BE2C (cell line): ENCODE data around the gene ISOC2.

ENCODE experiments used
- DNase-seq: peaks from one replicate; pipeline ENCODE4 v3.0.0-alpha.2; 2020
- H3K27me3 ChIP-seq: fragments of 250-450 bp; sonication (Bioruptor Pico); 2 replicates; pipeline ENCODE4 v1.5.1; 2020; ENCODE audit warnings: mild to moderate bottlenecking
- H3K36me3 ChIP-seq: fragments of 250-450 bp; sonication (Bioruptor Pico); 2 replicates; pipeline ENCODE4 v1.5.1; 2020; ENCODE audit warnings: mild to moderate bottlenecking
- H3K4me1 ChIP-seq: fragments of 250-450 bp; sonication (Bioruptor Pico); 2 replicates; pipeline ENCODE4 v1.5.1; 2020
- H3K4me3 ChIP-seq: 2 replicates; pipeline ENCODE4 v1.5.1; 2011; ENCODE audit warnings: low read depth, low read length
- H3K9me3 ChIP-seq: fragments of 250-450 bp; sonication (Bioruptor Pico); 2 replicates; pipeline ENCODE4 v1.5.1; 2020
- TF ChIP-seq, protein P1 (sequence below): IDR thresholded peaks from 2 replicates; pipeline ENCODE4 v1.5.1; 2012; ENCODE audit warnings: mild to moderate bottlenecking, low read depth, low read length

The ISOC2 gene

DNA sequence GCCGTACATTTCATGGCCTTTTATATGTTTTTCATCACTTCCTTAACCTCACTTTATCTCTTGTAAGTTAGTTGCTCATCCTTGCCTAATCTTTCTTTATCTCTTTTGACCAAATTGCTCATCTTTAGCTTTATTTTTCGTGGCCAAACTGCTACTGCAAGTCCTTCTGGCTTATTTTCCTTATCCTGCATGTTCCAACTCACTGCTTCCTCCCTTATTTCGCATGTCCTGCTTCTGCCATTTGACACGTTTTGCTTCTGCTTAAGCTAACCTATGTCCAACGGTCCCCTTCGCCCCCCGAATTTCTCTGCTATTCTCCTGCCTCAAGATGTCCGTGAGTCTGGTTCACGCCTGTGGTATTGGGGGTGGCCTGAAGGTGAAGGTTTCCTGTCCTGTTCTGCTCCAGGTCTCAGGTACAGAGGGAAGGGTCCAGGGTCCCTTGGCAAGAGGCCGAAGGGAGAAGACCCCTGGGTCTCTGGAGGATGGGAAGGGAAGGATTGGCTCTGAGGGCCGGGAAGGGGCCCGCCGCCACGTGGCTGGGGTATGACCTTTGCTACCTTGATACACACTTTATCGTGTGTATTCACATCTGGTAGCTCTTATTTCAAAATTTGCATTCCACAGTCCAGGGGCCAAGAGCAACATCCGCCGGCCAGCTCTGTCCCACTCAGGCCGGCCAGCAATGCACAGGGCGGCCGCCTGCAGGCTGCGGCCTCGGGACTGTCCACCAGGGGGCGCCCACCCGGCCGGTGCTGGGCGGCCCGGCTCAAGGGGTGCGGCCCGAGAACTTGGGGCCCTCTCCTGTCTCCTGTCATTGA, 6.0 kb upstream of the ISOC2 start:
- H3K36me3 ChIP-seq = no peaks in the 10 kb centered on the region
- no peak overlapping the region for H3K4me3 ChIP-seq
- H3K9me3 ChIP-seq = no peaks in the 10 kb centered on the region
- H3K27me3 ChIP-seq = no peaks in the 10 kb centered on the region
- no peaks in the 10 kb centered on the region for H3K4me1 ChIP-seq
- TF ChIP-seq, protein P1, sequence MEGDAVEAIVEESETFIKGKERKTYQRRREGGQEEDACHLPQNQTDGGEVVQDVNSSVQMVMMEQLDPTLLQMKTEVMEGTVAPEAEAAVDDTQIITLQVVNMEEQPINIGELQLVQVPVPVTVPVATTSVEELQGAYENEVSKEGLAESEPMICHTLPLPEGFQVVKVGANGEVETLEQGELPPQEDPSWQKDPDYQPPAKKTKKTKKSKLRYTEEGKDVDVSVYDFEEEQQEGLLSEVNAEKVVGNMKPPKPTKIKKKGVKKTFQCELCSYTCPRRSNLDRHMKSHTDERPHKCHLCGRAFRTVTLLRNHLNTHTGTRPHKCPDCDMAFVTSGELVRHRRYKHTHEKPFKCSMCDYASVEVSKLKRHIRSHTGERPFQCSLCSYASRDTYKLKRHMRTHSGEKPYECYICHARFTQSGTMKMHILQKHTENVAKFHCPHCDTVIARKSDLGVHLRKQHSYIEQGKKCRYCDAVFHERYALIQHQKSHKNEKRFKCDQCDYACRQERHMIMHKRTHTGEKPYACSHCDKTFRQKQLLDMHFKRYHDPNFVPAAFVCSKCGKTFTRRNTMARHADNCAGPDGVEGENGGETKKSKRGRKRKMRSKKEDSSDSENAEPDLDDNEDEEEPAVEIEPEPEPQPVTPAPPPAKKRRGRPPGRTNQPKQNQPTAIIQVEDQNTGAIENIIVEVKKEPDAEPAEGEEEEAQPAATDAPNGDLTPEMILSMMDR = peak; percentile 90
- peak; percentile 67 for DNase-seq

DNA sequence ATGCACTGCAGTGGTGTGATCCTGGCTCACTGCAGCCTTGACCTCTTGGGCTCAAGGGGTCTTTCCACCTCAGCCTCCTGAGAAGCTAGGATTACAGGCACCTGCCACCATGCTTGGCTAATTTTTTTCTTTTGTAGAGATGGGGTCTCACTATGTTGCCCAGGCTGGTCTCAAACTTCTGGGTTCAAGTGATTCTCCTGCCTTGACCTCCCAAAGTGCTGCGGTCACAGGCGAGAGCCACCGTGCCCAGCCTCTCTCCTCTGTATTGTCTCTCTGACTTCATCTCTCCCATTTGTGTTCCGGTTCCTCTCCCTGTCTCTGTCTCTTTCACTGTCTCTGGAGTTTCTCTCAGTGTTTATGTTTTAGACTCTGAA, 4.8 kb upstream of the ISOC2 start:
- Histone ChIP-seq H3K27me3 (no peaks in the 10 kb centered on the region), H3K36me3 (no peaks in the 10 kb centered on the region), H3K4me1 (no peaks in the 10 kb centered on the region), H3K4me3 (no peak overlapping the region), H3K9me3 (no peaks in the 10 kb centered on the region)
- no peak for DNase-seq
- TF ChIP-seq, protein P1 = no peak

- H3K9me3 ChIP-seq = no peaks in the 10 kb centered on the region
- peaks cover 1% of the 10 kb centered on the region; the same call in 1 of the 2 replicates for H3K4me1 ChIP-seq
- TF ChIP-seq, protein P1 = no peak
- H3K36me3 ChIP-seq = no peaks in the 10 kb centered on the region
- peak; percentile 45 for DNase-seq
- no peaks in the 10 kb centered on the region for H3K27me3 ChIP-seq
- H3K4me3 ChIP-seq = no peak overlapping the region
Measured at GRCh38 chr19:55465460-55466240, 4.2 kb upstream of the ISOC2 start.

DNA sequence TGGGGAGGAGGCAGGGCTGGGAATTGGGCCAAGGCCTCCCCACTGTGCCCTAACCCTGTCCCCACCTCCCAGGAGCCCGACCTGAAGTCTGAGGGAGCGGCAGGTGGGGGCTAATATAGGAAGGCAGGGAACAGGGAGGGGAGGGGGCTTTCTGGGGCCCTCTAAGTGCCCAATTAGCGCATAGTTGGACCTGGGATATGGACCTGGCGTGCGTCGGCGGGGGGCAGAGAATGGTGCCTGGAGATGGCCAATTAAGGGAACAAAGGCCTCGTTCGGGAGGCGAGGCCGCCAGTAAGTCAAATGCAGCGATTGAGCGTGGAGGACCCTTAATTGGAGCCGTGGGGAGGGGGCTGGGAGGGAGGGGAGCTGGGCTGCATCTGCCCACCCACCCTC, 3.2 kb upstream of the ISOC2 start, which contains the start of gene C19orf85:
C19orf85 (minus strand) TSS at position 90 of the 393 bp plus-strand sequence. CDS start 197 bp downstream, outside the sequence.
- no peaks in the 10 kb centered on the region for H3K9me3 ChIP-seq
- peaks cover 8% of the 10 kb centered on the region for H3K4me1 ChIP-seq
- H3K27me3 ChIP-seq = no peaks in the 10 kb centered on the region
- no peaks in the 10 kb centered on the region for H3K36me3 ChIP-seq
- H3K4me3 ChIP-seq = no peak within 1 kb of the TSS
- DNase-seq = no peak
- TF ChIP-seq, protein P1 = no peak

GRCh38 chr19:55464039-55464661, 2.7 kb upstream of the ISOC2 start:
- Histone ChIP-seq H3K36me3 (no peaks in the 10 kb centered on the region), H3K4me1 (peaks cover 10% of the 10 kb centered on the region), H3K9me3 (no peaks in the 10 kb centered on the region), H3K4me3 (no peak overlapping the region), H3K27me3 (no peaks in the 10 kb centered on the region)
- TF ChIP-seq, protein P1 = no peak
- DNase-seq = peak; percentile 12
